ENCODE results near the gene FAM120A. TPM values are rescaled to one million over a fixed set of nuclear protein-coding genes. Genes with fewer than 3 reads are reported as not detected.

The FAM120A gene
- total RNA-seq, 1 experiment from 2014 or later: 162 TPM

DNA sequence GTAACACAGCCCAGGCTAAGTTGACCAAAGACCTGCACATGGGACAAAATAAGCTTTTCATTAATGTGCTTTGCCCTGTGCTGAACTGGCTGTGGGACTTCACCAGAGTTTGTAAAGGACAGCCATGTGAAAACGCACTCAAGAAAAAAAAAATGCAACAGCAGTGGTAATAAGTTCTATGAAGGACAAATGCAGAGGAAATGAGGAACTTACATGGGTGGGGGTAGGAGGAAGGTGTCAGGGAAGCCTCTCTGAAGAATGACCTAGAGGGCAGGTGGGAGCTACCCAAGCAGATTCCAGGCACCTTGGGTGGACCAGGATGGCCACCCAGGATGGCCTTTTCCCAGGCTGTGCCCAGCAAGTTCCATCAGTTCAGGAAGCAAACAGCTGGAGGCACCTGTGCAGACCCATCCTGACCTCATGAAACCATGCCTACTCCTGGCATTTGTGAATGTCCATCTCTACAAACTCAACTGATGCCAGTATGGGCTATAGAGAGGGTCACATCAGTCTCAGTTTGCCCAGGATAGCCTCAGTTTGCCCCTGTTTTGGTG lies 118.2 kb downstream of the FAM120A start:
- ChIA-PET CTCF (interaction anchor here (0.6 to 1.4 kb wide), 4 partner anchors 62 to 1828 kb away, joined by 3 to 4 read pairs (median 3); partner anchors contain the start of gene FAM120AOS), POLR2A (interaction anchor here (1.0 kb wide), 1 partner anchor 116 kb away, joined by 3 read pairs; the partner anchor contains the start of gene FAM120AOS)
- Mint-ChIP-seq H3K4me1 (ENCODE audit: insufficient read depth, unreplicated experiment) (peaks cover 5% of the 10 kb centered on the region), H3K27me3 (ENCODE audit: insufficient read depth, unreplicated experiment) (no peaks in the 10 kb centered on the region), H3K27ac (ENCODE audit: low read depth, unreplicated experiment) (no peak overlapping the region), H3K9me3 (ENCODE audit: unreplicated experiment) (no peaks in the 10 kb centered on the region), H3K36me3 (ENCODE audit: insufficient read depth, unreplicated experiment) (peaks cover 14% of the 10 kb centered on the region), H3K4me3 (ENCODE audit: unreplicated experiment) (no peak overlapping the region)
- no peak for DNase-seq (ENCODE audit: unreplicated experiment)
- BruUV-seq (replicated peaks): no TSS peak
- intact Hi-C loops (cut with micrococcal nuclease): no loop called here
- TF ChIP-seq, protein P1, sequence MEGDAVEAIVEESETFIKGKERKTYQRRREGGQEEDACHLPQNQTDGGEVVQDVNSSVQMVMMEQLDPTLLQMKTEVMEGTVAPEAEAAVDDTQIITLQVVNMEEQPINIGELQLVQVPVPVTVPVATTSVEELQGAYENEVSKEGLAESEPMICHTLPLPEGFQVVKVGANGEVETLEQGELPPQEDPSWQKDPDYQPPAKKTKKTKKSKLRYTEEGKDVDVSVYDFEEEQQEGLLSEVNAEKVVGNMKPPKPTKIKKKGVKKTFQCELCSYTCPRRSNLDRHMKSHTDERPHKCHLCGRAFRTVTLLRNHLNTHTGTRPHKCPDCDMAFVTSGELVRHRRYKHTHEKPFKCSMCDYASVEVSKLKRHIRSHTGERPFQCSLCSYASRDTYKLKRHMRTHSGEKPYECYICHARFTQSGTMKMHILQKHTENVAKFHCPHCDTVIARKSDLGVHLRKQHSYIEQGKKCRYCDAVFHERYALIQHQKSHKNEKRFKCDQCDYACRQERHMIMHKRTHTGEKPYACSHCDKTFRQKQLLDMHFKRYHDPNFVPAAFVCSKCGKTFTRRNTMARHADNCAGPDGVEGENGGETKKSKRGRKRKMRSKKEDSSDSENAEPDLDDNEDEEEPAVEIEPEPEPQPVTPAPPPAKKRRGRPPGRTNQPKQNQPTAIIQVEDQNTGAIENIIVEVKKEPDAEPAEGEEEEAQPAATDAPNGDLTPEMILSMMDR (IDR thresholded peaks at IDR 0.05; ENCODE audit: unreplicated experiment): no peak

DNA sequence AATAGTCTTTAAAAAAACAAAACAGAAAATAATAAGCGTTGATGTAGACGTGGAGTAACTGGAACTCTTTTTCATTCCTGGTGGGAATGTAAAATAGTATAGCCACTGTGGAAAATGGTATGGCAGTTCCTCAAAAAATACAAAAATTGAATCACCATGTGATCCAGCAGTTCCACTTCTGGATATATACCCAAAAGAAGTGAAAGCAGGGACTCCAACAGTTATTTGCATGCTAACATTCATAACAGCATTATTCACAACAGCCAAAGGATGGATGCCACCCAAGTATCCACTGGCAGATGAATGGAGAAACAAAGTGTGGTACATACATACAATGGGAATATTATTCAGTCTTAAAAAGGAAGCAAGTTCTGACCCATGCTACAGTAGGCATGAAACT lies 120.7 kb downstream of the FAM120A start:
- CTCF ChIA-PET: no interaction called here
- H3K4me3 Mint-ChIP-seq (ENCODE audit: unreplicated experiment): no peak overlapping the region
- TF ChIP-seq, protein P1 (IDR thresholded peaks at IDR 0.05; ENCODE audit: unreplicated experiment): no peak
- POLR2A ChIA-PET: no interaction called here
- DNase-seq (ENCODE audit: unreplicated experiment): no peak
- intact Hi-C loops (cut with micrococcal nuclease): no loop called here
- no TSS peak for BruUV-seq (replicated peaks)
- no peaks in the 10 kb centered on the region for H3K27me3 Mint-ChIP-seq (ENCODE audit: insufficient read depth, unreplicated experiment)
- H3K9me3 Mint-ChIP-seq (ENCODE audit: unreplicated experiment): no peaks in the 10 kb centered on the region
- peaks cover 4% of the 10 kb centered on the region for H3K36me3 Mint-ChIP-seq (ENCODE audit: insufficient read depth, unreplicated experiment)
- peaks cover 10% of the 10 kb centered on the region for H3K4me1 Mint-ChIP-seq (ENCODE audit: insufficient read depth, unreplicated experiment)
- no peak overlapping the region for H3K27ac Mint-ChIP-seq (ENCODE audit: low read depth, unreplicated experiment)

DNA sequence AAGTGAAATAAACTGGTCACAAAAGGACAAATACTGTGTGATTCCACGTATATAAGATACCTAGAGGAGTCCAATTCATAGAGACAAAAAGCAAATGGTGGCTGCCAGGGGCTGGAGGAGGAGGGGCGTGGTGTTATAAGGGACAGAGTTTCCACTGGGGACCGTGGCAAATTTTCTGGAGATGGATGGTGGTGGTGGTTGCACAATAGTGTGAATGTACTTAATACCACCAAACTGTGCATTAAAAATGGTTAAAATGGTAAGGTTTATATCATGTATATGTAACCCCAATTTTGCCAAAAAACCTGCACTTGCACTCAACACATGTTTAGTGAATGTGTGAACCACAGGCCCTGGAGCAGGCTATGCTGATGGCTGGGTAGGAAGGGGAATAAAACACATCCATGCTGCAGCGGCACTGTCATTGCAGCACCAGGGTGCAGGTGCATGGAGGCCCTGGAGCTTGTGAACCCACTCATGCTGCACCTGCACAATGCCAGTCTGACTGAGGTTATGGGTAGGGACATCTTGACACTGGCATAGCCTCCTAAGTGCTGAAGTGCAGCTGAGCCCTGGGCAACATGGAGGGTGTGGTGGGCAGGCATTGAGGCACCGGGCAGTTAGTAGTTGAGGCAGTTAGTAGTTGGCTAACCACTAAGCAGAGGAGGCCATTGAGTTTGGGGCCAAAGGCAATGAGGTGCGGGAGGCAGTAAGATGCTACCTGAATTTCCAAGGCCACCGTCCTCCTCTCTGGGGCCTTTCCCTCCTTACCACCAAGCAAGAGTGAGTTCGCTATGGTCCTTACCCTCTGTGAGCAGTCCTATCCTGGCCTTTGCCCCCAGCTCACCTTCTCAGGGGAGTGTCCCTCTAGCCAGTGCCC lies 121.4 kb downstream of the FAM120A start:
- Mint-ChIP-seq H3K27ac (ENCODE audit: low read depth, unreplicated experiment) (no peak overlapping the region), H3K4me3 (ENCODE audit: unreplicated experiment) (no peak overlapping the region), H3K4me1 (ENCODE audit: insufficient read depth, unreplicated experiment) (peaks cover 10% of the 10 kb centered on the region), H3K9me3 (ENCODE audit: unreplicated experiment) (no peaks in the 10 kb centered on the region), H3K27me3 (ENCODE audit: insufficient read depth, unreplicated experiment) (no peaks in the 10 kb centered on the region), H3K36me3 (ENCODE audit: insufficient read depth, unreplicated experiment) (peaks cover 4% of the 10 kb centered on the region)
- POLR2A ChIA-PET: no interaction called here
- no peak for DNase-seq (ENCODE audit: unreplicated experiment)
- CTCF ChIA-PET: no interaction called here
- TF ChIP-seq, protein P1 (IDR thresholded peaks at IDR 0.05; ENCODE audit: unreplicated experiment): no peak
- BruUV-seq (replicated peaks): no TSS peak
- intact Hi-C loops (cut with micrococcal nuclease): no loop called here

DNA sequence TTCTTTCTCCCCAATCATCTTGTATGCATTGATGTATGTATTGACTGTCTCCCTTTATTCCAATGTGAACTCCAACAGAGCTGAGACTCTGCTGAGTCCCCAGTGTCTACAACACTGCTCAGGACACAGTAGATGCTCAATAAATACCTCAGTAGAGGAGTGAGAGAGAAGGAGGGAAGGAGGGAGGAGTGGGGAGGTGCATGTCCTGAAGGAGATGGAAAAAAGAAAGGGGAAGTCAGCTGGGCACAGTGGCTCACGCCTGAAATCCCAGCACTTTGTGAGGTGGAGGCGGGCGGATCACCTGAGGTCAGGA lies 122.0 kb downstream of the FAM120A start:
- Mint-ChIP-seq H3K4me1 (ENCODE audit: insufficient read depth, unreplicated experiment) (peaks cover 5% of the 10 kb centered on the region), H3K27me3 (ENCODE audit: insufficient read depth, unreplicated experiment) (no peaks in the 10 kb centered on the region), H3K27ac (ENCODE audit: low read depth, unreplicated experiment) (no peak overlapping the region), H3K9me3 (ENCODE audit: unreplicated experiment) (no peaks in the 10 kb centered on the region), H3K36me3 (ENCODE audit: insufficient read depth, unreplicated experiment) (peaks cover 4% of the 10 kb centered on the region), H3K4me3 (ENCODE audit: unreplicated experiment) (no peak overlapping the region)
- no peak for DNase-seq (ENCODE audit: unreplicated experiment)
- no TSS peak for BruUV-seq (replicated peaks)
- ChIA-PET CTCF (interaction anchor here (1.4 kb wide), 1 partner anchor 119 kb away, joined by 3 read pairs; no protein-coding TSS in a partner anchor), POLR2A (interaction anchor here (2.6 kb wide), 1 partner anchor 440 kb away, joined by 7 read pairs; the partner anchor contains the start of gene NINJ1)
- TF ChIP-seq, protein P1 (IDR thresholded peaks at IDR 0.05; ENCODE audit: unreplicated experiment): no peak
- intact Hi-C loops (cut with micrococcal nuclease): no loop called here
